ENCODE data around the gene CELSR2.

DNA sequence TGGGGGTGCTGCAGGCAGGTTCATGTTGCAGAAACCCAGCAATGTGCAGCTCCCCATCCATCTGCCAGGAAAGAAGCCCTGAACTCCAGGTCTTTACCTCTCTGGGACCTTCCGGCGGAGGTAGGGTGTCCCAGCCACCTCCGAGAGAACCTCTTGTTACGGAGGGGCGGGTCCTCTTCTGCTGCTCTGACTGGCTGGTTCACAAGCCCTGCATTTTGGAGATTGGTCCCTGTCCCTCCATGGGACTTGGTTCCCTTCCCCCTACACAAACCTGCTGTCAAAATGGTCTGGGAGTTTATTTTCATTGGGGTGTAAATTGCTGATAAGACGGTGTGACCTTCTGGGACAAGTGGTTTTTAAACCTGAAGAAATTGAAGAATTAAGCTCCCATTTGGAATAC lies 8.0 kb upstream of the CELSR2 start:
- no peak for TF ChIP-seq CTCF (IDR thresholded peaks at IDR 0.05)
- TF ChIP-seq POLR2A (IDR thresholded peaks at IDR 0.05), result no peak
